ENCODE measurements around the gene HABP4. TPM values are rescaled to one million over a fixed set of nuclear protein-coding genes. Genes with fewer than 3 reads are reported as not detected.

Gene HABP4
- total and polyA plus RNA-seq, 11 donors: 17.8 to 35.7 (median 25.9) TPM

DNA sequence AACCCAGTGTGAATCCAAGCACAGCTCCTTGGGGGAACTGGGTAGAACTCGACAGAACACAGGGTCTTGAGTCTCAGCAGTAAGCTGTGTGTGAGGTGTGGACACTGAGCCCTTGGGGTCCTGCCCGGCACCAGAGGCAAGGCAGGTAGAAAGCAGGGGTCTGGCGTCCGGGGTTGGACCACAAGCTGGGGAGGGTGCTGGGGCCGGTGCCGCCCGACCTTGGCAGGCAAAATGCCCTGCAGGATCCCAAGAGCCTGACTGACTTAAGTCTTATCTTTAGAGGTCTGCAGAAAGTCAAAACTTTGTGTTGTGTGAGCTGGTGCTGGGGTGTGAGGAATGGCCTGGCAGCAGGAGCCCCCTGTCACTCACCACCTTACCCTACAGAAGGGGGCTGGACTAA is 49.3 kb downstream of the HABP4 start:
- DNase-seq (no peak), ATAC-seq (peak in 1 of 4 donors; percentile 16)
- H3K27me3 ChIP-seq: no peaks in the 10 kb centered on the region
- peaks cover 0 to 21% (median 0%) of the 10 kb centered on the region in 9 donors for H3K36me3 ChIP-seq
- no peak for TF ChIP-seq POLR2A (IDR thresholded peaks at IDR 0.05)
- TF ChIP-seq, protein P1, sequence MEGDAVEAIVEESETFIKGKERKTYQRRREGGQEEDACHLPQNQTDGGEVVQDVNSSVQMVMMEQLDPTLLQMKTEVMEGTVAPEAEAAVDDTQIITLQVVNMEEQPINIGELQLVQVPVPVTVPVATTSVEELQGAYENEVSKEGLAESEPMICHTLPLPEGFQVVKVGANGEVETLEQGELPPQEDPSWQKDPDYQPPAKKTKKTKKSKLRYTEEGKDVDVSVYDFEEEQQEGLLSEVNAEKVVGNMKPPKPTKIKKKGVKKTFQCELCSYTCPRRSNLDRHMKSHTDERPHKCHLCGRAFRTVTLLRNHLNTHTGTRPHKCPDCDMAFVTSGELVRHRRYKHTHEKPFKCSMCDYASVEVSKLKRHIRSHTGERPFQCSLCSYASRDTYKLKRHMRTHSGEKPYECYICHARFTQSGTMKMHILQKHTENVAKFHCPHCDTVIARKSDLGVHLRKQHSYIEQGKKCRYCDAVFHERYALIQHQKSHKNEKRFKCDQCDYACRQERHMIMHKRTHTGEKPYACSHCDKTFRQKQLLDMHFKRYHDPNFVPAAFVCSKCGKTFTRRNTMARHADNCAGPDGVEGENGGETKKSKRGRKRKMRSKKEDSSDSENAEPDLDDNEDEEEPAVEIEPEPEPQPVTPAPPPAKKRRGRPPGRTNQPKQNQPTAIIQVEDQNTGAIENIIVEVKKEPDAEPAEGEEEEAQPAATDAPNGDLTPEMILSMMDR (IDR thresholded peaks at IDR 0.05): no peak
- H3K9me3 ChIP-seq: no peaks in the 10 kb centered on the region
- no peak overlapping the region for H3K4me3 ChIP-seq
- 64 to 84% (median 68%) methylated on average over 6 to 7 of the region's 7 CpGs for WGBS, 4 donors
- H3K4me1 ChIP-seq: peaks cover 0 to 29% (median 7%) of the 10 kb centered on the region in 12 donors
- no peak overlapping the region for H3K27ac ChIP-seq
- intact Hi-C loops (cut with DNase I): no loop called here

DNA sequence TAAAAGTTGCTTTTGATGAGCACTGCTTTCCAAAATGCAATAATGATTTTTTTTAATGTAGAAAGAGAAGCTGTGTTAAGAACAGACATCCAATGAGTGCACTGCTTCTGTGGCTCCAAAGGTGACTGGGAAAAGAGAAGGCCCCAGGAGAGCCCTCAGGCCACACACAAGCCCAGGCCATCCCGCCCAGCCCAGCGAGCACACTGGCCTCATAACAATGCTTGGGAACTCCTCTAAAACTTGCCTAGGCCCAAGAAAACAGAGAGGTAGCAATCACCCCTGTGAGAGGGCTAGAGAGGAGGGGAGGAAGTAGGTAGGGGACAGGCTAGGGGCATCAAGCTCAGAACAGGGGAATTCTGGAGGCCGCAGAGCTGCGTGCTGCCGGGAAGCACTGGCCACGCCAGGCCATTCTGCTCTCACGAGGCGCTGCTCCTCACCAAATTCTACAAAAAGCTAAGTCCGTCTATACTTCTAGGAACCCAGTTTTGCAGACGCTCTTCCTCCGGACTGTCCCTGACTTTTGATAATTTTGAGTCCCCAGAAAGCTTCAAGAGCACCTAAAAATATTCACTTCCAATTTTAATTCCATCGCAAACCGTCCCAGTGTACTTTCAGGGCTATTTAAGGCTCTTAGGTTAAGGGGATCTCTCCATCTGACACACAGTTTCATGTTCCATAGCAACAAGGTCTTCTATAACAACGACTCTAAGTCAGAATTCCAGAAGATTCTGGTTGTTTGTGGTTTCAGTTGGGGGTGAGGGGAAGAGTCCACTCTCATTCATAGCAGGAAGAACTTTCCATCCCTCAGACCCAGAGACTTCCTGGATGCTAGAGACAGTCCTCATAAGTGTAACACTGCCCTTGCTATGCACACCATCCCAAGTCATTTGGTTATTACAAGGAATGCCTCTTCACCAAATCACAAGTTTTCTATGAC is 51.0 kb downstream of the HABP4 start:
- TF ChIP-seq POLR2A (IDR thresholded peaks at IDR 0.05): no peak
- TF ChIP-seq, protein P1 (IDR thresholded peaks at IDR 0.05): no peak
- WGBS, 4 donors: 87 to 92% (median 89%) methylated on average over 14 of the region's 14 CpGs
- Histone ChIP-seq H3K4me1 (peaks cover 0 to 34% (median 8%) of the 10 kb centered on the region in 12 donors), H3K27me3 (no peaks in the 10 kb centered on the region), H3K9me3 (no peaks in the 10 kb centered on the region), H3K27ac (no peak overlapping the region), H3K36me3 (peaks cover 0 to 19% (median 0%) of the 10 kb centered on the region in 9 donors), H3K4me3 (no peak overlapping the region)
- intact Hi-C loops (cut with DNase I): no loop called here
- no peak for DNase-seq
- ATAC-seq: no peak

DNA sequence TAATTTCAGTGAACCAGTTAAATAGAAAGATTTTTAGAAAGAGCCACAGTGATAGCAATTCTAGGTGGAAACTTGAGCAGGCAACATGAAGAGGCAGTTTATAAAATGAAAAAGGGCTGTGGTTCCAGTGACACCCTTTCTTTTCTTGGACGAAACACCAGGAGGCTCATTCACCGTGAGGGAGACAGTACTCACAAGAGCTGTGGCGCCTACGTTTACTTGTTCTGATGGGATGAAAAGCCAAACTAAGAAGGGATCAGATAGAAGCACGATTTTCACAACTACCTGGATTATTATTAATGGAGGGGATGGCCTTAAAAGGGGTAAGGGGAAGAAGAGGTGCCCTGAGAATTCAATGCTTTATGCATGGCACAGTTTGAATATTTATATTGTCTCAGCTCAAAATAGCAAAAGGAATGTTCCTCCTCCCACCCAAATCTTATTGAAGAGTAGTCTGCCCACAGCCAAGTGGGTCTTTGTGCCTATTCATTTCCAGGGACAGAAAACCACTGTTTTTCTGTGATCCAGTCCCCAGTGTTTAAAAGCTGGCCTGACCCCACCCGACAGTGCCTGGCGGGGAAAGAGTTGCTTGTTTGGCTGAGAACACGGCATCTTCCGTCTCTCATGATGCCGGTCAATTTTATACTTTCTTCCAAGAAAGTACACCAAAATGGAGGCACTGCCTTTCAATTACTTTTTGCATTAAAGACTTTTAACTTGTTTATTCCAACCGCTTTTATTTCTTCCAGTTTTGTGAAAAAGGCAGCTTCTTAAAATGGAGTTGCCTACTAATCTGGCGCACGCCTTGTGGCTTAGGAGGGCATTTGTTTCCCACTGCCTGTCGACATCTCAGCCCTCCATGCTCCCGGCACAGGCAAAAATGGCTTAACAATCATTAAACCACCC is 51.9 kb downstream of the HABP4 start:
- WGBS, 4 donors: 92 to 94% (median 94%) methylated on average over 15 of the region's 15 CpGs
- Histone ChIP-seq H3K9me3 (no peaks in the 10 kb centered on the region), H3K36me3 (peaks cover 0 to 21% (median 0%) of the 10 kb centered on the region in 9 donors), H3K4me1 (peaks cover 0 to 35% (median 8%) of the 10 kb centered on the region in 12 donors), H3K27ac (peak overlapping the region in 3 of 12 donors; percentile 35 to 38 (median 35)), H3K27me3 (no peaks in the 10 kb centered on the region), H3K4me3 (no peak overlapping the region)
- ATAC-seq (no peak), DNase-seq (no peak)
- intact Hi-C loops (cut with DNase I): no loop called here
- TF ChIP-seq, protein P1 (IDR thresholded peaks at IDR 0.05): no peak
- no peak for TF ChIP-seq POLR2A (IDR thresholded peaks at IDR 0.05)

Data from heart left ventricle (tissue), 16 donors.